SK-N-SH (cell line): ENCODE results near the gene INPP5B.

Experiments
- EP300 ChIP-seq, 2 experiments: IDR thresholded peaks; 2 replicates each; pipeline versions ENCODE4 v1.4.0 to v1.6.1; 2012; ENCODE audit warnings: borderline replicate concordance in 1 of 2, low read depth in 1 of 2, low read length in 1 of 2
- FOSL2 ChIP-seq: IDR thresholded peaks from 2 replicates; pipeline ENCODE4 v1.4.0; 2012; ENCODE audit warnings: low read depth, mild to moderate bottlenecking, moderate library complexity, borderline replicate concordance
- POLR2AphosphoS5 ChIP-seq: IDR thresholded peaks from 2 replicates; pipeline ENCODE4 v1.6.1; 2012; ENCODE audit warnings: low read depth, low read length
- RAD21 ChIP-seq: IDR thresholded peaks from 2 replicates; pipeline ENCODE4 v1.6.1; 2012; ENCODE audit warnings: mild to moderate bottlenecking, low read length
- RFX5 ChIP-seq: IDR thresholded peaks from 2 replicates; pipeline ENCODE4 v1.6.1; 2012; ENCODE audit warnings: mild to moderate bottlenecking, improper control_type of control experiment, low read length
- SIN3A ChIP-seq: IDR thresholded peaks from 2 replicates; pipeline ENCODE4 v1.6.1; 2012; ENCODE audit warnings: low read depth, mild to moderate bottlenecking, low read length, moderate library complexity, borderline replicate concordance
- TF ChIP-seq, protein P1 (sequence below): fragments of 200-600 bp; sonication (generic); IDR thresholded peaks from 2 replicates; pipeline ENCODE4 v1.6.1; 2017; ENCODE audit warnings: antibody characterized with exemption, mild to moderate bottlenecking, moderate library complexity
- TF ChIP-seq, protein P2 (sequence below): IDR thresholded peaks from 2 replicates; pipeline ENCODE4; 2012
- TF ChIP-seq, protein P3 (sequence below): IDR thresholded peaks from 2 replicates; pipeline ENCODE4 v1.4.0; 2012; ENCODE audit warnings: low read depth
- TF ChIP-seq, protein P4 (sequence below): fragments of 150-350 bp; IDR thresholded peaks from 2 replicates; pipeline ENCODE4 v1.6.1; 2017; ENCODE audit warnings: antibody characterized with exemption, low read length, low read depth, borderline replicate concordance
- TF ChIP-seq, protein P5 (sequence below): IDR thresholded peaks from 2 replicates; pipeline ENCODE4 v1.6.1; 2012; ENCODE audit warnings: mild to moderate bottlenecking, low read depth, low read length, moderate library complexity

DNA sequence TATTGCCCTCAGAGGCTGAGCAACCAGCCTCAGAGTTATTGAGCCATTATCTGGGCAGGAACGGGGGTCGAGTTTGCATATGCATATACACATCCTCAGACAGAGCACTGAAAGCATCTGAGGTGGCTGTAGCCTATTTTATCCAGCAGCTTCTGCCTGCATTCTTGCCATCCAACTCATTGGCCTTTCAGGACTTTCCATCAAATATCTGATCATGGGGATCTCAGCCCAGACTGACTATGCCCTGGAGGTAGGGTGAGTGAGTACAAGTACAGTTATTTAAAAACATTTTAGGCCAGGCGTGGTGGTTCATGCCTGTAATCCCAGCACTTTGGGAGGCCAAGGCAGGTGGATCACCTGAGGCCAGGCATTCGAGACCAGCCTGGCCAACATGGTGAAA is 85.7 kb downstream of the INPP5B start:
- TF ChIP-seq POLR2AphosphoS5 (no peak), RFX5 (no peak), RAD21 (no peak), EP300 (IDR thresholded peaks at IDR 0.05; ENCODE audit: borderline replicate concordance in 1 of 2, low read depth in 1 of 2, low read length in 1 of 2) (no peak), SIN3A (no peak), FOSL2 (no peak)
- TF ChIP-seq, protein P1, sequence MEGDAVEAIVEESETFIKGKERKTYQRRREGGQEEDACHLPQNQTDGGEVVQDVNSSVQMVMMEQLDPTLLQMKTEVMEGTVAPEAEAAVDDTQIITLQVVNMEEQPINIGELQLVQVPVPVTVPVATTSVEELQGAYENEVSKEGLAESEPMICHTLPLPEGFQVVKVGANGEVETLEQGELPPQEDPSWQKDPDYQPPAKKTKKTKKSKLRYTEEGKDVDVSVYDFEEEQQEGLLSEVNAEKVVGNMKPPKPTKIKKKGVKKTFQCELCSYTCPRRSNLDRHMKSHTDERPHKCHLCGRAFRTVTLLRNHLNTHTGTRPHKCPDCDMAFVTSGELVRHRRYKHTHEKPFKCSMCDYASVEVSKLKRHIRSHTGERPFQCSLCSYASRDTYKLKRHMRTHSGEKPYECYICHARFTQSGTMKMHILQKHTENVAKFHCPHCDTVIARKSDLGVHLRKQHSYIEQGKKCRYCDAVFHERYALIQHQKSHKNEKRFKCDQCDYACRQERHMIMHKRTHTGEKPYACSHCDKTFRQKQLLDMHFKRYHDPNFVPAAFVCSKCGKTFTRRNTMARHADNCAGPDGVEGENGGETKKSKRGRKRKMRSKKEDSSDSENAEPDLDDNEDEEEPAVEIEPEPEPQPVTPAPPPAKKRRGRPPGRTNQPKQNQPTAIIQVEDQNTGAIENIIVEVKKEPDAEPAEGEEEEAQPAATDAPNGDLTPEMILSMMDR: no peak
- TF ChIP-seq, protein P2, sequence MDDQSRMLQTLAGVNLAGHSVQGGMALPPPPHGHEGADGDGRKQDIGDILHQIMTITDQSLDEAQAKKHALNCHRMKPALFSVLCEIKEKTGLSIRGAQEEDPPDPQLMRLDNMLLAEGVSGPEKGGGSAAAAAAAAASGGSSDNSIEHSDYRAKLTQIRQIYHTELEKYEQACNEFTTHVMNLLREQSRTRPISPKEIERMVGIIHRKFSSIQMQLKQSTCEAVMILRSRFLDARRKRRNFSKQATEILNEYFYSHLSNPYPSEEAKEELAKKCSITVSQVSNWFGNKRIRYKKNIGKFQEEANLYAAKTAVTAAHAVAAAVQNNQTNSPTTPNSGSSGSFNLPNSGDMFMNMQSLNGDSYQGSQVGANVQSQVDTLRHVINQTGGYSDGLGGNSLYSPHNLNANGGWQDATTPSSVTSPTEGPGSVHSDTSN: no peak
- TF ChIP-seq, protein P3, sequence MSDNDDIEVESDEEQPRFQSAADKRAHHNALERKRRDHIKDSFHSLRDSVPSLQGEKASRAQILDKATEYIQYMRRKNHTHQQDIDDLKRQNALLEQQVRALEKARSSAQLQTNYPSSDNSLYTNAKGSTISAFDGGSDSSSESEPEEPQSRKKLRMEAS: no peak
- TF ChIP-seq, protein P4, sequence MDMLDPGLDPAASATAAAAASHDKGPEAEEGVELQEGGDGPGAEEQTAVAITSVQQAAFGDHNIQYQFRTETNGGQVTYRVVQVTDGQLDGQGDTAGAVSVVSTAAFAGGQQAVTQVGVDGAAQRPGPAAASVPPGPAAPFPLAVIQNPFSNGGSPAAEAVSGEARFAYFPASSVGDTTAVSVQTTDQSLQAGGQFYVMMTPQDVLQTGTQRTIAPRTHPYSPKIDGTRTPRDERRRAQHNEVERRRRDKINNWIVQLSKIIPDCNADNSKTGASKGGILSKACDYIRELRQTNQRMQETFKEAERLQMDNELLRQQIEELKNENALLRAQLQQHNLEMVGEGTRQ: no peak
- TF ChIP-seq, protein P5, sequence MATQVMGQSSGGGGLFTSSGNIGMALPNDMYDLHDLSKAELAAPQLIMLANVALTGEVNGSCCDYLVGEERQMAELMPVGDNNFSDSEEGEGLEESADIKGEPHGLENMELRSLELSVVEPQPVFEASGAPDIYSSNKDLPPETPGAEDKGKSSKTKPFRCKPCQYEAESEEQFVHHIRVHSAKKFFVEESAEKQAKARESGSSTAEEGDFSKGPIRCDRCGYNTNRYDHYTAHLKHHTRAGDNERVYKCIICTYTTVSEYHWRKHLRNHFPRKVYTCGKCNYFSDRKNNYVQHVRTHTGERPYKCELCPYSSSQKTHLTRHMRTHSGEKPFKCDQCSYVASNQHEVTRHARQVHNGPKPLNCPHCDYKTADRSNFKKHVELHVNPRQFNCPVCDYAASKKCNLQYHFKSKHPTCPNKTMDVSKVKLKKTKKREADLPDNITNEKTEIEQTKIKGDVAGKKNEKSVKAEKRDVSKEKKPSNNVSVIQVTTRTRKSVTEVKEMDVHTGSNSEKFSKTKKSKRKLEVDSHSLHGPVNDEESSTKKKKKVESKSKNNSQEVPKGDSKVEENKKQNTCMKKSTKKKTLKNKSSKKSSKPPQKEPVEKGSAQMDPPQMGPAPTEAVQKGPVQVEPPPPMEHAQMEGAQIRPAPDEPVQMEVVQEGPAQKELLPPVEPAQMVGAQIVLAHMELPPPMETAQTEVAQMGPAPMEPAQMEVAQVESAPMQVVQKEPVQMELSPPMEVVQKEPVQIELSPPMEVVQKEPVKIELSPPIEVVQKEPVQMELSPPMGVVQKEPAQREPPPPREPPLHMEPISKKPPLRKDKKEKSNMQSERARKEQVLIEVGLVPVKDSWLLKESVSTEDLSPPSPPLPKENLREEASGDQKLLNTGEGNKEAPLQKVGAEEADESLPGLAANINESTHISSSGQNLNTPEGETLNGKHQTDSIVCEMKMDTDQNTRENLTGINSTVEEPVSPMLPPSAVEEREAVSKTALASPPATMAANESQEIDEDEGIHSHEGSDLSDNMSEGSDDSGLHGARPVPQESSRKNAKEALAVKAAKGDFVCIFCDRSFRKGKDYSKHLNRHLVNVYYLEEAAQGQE: no peak
